ENCODE measurements around the gene MEGF9.

MEGF9 gene

DNA sequence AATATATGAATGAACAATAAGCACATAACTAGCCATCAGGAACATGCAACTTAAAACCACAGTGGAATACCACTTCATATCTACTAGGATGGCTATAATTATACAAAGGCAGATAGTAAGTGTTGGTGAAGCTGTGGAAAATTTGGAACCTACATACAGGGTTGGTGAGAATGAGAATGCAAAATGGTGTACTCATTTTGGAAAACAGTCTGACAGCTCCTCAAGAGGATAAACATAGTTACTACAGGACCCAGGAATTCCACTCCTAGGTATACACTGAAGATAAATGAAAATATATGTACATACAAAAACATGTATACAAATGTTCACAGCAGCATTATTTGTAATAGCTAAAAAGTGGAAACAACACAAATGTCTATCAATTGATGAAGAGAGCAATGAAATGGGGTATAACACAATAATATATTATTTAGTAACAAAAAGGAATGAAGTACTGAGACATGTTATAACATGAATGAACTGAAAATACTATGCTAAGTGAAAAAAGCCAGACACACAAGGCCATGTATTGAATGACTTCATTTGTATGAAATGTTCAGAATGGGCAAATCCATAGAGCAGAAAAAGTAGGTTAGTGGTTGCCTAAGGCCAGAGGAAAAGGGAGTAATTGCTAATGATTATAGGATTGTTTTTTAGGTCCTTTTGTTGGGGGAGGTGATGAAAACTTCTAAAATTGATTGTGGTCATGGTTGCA, 103.1 kb downstream of the MEGF9 start:
- DNase-seq (no peak), ATAC-seq (no peak)
- H3K27me3 Mint-ChIP-seq, result no peaks in the 10 kb centered on the region
- H3K4me1 Mint-ChIP-seq, result no peaks in the 10 kb centered on the region
- H3K9me3 Mint-ChIP-seq, result no peaks in the 10 kb centered on the region
- H3K27ac Mint-ChIP-seq, result no peak overlapping the region
- no peak overlapping the region for H3K4me3 Mint-ChIP-seq

DNA sequence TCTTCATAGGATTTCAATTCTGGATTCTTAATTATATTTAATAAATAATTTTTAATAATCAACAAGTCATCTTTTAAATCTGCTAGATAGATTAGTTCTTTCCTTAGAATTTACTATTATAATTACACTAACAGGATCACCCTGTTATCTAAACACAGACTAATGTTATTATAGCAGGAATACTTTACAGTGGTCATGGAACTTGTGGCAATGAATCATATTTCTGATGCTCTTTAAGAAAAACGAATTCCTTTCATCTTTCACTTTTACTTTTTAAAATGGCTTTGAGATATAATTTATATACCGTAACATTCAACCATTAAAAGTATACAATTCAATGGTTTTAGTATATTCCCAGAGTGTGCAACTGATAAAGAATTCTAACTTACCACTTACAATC, 104.6 kb downstream of the MEGF9 start:
- no peaks in the 10 kb centered on the region for H3K9me3 Mint-ChIP-seq
- no peak overlapping the region for H3K4me3 Mint-ChIP-seq
- DNase-seq (no peak), ATAC-seq (no peak)
- H3K27me3 Mint-ChIP-seq, result no peaks in the 10 kb centered on the region
- no peak overlapping the region for H3K27ac Mint-ChIP-seq
- no peaks in the 10 kb centered on the region for H3K4me1 Mint-ChIP-seq

DNA sequence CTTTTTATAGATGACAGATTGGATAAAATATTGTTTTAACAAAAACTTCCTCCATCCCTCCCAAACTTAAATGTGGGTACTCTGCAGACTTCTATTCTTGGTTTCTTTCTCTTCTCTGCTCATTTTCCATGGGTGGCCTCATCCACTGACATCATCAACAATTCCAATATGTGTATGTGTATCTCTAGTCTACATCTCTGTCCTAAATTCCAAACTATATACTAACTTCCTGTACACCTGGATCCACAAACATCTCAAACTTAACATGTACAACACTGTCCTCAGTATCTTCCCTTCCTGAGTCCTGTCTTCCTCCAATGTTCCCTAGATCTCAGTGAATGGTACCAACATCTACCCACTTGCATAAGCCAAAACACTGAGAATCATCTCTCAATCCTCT, 105.8 kb downstream of the MEGF9 start:
- Mint-ChIP-seq H3K27ac (no peak overlapping the region), H3K4me3 (no peak overlapping the region), H3K27me3 (no peaks in the 10 kb centered on the region), H3K9me3 (no peaks in the 10 kb centered on the region), H3K4me1 (no peaks in the 10 kb centered on the region)
- no peak for ATAC-seq
- no peak for DNase-seq

DNA sequence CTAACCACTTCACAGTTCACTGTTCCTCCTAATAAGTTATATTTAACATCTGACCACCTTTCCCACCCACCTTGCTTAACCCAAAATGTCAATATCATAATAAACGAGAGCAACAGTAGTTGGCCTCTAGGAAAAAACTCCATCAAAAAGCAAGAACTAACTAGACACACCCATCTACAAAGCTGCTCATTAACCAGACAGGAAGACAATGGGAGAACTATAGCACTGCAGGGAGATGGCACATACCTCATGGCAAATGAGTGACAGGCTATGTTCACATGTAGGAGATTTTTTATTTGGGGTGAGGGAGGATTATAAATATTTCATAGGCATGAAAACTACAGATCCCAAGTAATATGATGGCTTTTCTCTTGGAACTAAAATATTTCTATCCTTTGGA, 110.7 kb downstream of the MEGF9 start:
- Mint-ChIP-seq H3K4me3 (no peak overlapping the region), H3K27me3 (no peaks in the 10 kb centered on the region), H3K27ac (peak overlapping the region in 1 of 2 donors; percentile 6), H3K9me3 (no peaks in the 10 kb centered on the region), H3K4me1 (no peaks in the 10 kb centered on the region)
- DNase-seq (no peak), ATAC-seq (no peak)

DNA sequence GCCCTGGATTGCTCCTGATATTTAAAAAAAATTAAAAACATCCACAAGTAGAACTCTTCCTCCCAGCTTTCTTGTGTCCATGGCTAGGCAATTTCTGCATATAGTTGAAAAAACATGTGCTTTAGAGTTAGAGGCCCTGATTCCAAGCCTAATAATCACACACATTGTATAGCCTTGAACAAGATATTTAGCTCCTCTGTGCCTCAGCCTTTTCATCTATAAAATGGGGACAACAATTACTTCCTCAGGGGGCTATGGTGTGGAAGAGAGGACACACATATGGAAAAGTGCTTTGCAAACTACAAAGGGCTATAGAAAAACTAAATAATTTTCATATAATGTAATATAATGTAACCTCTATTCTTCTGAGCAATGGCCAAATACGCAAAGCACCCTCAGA, 111.3 kb downstream of the MEGF9 start:
- ATAC-seq, result no peak
- no peaks in the 10 kb centered on the region for H3K4me1 Mint-ChIP-seq
- no peak overlapping the region for H3K4me3 Mint-ChIP-seq
- no peaks in the 10 kb centered on the region for H3K9me3 Mint-ChIP-seq
- DNase-seq, result no peak
- H3K27me3 Mint-ChIP-seq, result no peaks in the 10 kb centered on the region
- H3K27ac Mint-ChIP-seq, result no peak overlapping the region

DNA sequence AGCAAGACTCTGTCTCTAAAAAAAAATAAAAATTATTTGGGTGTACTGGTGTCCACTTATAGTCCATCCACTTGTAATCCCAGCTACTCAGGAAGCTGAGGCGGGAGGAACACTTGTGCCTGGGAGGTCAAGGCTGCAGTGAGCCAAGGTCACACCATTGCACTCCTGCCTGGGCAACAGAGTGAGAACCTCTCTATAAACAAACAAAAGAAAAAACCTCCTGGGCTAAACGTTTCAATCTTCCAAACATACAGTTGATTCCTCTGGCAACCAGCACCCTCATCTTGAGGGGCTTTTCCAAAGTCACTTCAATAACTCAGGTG, 120.4 kb downstream of the MEGF9 start:
- Mint-ChIP-seq H3K4me1 (no peaks in the 10 kb centered on the region), H3K4me3 (no peak overlapping the region), H3K9me3 (no peaks in the 10 kb centered on the region), H3K27ac (no peak overlapping the region), H3K27me3 (no peaks in the 10 kb centered on the region)
- DNase-seq (no peak), ATAC-seq (no peak)

DNA sequence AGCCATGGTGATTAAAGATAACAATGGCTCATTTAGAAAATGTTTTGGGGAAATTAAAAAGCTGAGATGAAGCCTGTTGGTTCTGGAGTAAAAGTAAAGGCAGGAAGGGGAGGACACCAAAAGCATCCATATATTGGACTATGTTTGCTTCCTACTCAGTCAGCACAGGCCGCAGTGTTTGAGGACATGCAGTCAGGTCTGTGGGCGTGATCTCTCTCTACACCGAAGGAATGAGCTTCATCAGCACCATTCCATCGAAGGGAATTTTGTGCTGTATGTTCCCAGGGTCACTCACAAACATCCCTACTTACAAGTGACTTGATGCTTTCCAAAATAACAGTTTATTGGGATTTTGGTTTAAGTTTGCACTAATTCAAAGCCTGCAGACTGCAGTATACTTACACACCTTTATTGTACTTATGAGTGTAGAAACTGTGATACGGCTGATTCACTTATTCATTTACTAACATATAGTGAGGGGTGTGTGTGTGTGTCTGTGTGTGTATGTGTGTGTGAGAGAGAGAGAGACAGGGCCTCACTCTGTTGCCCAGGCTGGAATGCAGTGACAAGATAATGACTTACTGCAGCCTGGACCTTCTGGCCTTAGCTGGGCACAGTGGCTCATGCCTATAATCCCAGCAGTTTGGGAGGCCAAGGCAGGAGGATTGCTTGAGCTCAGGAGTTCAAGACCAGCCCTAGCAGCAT, 120.9 kb downstream of the MEGF9 start:
- no peak overlapping the region for H3K27ac Mint-ChIP-seq
- H3K27me3 Mint-ChIP-seq, result no peaks in the 10 kb centered on the region
- no peaks in the 10 kb centered on the region for H3K9me3 Mint-ChIP-seq
- ATAC-seq (no peak), DNase-seq (no peak)
- no peak overlapping the region for H3K4me3 Mint-ChIP-seq
- H3K4me1 Mint-ChIP-seq, result no peaks in the 10 kb centered on the region

DNA sequence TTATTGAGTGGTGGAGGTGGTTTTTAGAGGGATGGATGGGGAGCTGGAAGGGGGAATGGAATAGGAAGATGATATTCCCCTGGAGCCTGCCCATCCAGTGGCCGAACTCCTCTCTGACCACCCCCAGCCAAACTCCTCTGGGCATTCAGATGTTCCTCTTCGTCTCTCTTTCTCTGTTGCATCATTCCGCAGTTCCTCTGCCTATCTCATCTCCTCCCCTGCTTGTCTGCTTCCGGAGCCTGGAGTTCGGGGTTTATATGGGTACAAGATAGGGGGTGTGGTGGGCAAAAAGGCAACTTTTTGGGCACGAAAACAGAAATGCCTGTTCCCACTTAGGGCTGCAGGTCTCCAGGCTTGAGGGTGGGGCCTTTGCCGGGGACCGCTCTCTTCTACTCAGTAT, 122.1 kb downstream of the MEGF9 start:
- Mint-ChIP-seq H3K27me3 (no peaks in the 10 kb centered on the region), H3K27ac (peak overlapping the region in 1 of 2 donors; percentile 41), H3K9me3 (no peaks in the 10 kb centered on the region), H3K4me3 (no peak overlapping the region), H3K4me1 (no peaks in the 10 kb centered on the region)
- DNase-seq (no peak), ATAC-seq (no peak)

DNA sequence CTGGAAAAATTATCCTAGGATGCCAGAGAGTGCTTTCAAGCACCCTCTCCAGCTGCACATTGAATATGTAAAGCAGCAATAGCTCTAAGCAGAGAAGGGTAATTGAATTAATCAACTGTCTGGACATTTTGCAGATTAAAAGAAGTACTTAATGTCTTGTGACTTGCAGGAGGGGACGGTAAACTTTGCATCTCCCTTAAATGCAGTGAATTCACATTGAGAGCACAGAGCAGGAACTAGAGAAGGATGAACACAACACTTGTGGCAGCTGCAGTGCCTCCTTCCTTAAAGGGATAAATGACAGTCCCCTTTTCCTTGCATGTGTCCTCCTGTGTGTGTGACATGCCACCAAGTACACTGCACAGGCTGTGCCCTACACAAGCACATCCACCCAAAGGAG, 126.9 kb downstream of the MEGF9 start:
- ATAC-seq, result no peak
- no peak overlapping the region for H3K4me3 Mint-ChIP-seq
- H3K27ac Mint-ChIP-seq, result no peak overlapping the region
- H3K4me1 Mint-ChIP-seq, result peaks cover 7% of the 10 kb centered on the region
- H3K27me3 Mint-ChIP-seq, result no peaks in the 10 kb centered on the region
- H3K9me3 Mint-ChIP-seq, result no peaks in the 10 kb centered on the region
- no peak for DNase-seq

DNA sequence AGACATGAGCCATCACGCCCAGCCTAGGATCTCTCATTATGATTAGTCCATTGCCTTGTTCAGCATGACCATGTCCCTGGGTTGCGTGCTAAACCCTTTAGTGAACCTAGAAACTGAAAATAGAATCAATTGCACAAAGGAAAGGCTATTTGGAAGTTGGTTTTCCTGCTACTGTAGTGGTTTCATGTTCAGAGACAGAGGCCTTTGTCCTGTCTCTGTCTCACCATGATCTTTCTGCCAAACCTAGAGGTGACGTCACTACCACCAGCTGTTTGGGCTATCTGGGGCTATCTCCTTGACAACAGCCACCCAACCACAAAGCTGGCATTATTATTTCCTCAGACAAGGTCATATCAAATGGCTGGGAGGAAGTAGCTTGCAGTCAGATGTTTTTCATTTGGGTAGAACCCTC, 130.3 kb downstream of the MEGF9 start:
- H3K27ac Mint-ChIP-seq, result peak overlapping the region in 1 of 2 donors; percentile 48
- H3K4me1 Mint-ChIP-seq, result peaks cover 37% of the 10 kb centered on the region
- H3K27me3 Mint-ChIP-seq, result no peaks in the 10 kb centered on the region
- DNase-seq, result peak; percentile 12 to 42
- H3K4me3 Mint-ChIP-seq, result no peak overlapping the region
- ATAC-seq, result peak; percentile 35
- peaks cover 0 to 5% of the 10 kb centered on the region in 2 donors for H3K9me3 Mint-ChIP-seq

DNA sequence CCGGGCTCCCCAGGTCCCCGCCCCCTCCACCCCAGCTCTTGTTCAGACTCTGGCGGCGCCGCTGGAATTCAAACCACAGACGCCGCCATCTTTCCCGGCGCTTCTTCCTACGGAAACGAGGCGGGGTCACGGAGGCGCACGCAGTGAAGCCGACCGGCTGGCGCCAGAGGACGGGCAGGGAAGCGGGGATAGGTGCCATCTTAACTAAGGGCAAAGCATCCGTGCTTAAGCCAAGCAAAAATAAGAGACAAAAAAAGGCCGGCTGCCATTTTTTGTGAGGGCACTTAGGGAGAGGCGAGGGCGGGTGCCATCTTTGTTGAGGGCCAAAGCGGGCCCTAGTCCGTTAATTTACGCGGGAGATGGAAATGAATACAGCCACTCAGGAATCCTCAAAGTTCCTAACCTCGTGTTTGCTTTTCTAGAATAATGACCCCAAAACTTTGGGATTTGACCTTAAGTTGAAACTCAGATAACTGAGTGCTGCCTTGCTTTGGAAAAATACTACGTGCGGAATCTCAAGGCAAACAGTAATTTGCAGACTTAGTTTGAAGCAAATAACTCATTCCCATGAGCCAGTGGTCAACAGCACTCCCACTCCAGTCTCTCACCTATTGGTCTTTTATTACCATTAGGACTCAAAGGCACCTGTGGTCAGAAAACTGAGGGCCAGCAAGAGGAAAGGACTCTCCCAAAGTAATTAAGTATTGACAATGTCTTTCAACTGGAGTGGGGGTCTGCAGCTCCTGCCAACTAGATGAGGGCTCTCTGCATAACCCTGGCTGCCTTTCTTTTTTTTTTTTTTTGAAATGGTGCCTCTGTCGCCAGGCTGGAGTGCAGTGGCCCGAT, 134.0 kb downstream of the MEGF9 start, which contains the start of gene CDK5RAP2:
TSS of gene CDK5RAP2 (minus strand) at position 117 of the 846 bp plus-strand sequence. CDS start 189 bp downstream, outside the sequence.
- Mint-ChIP-seq H3K27ac (peak within 1 kb of the TSS; percentile 98 to 99), H3K4me1 (peaks cover 58% of the 10 kb centered on the region), H3K9me3 (peaks cover 0 to 5% of the 10 kb centered on the region in 2 donors), H3K27me3 (no peaks in the 10 kb centered on the region), H3K4me3 (peak within 1 kb of the TSS; percentile 98 to 99)
- ATAC-seq, result peak; percentile 96
- peak; percentile 86 to 94 for DNase-seq

DNA sequence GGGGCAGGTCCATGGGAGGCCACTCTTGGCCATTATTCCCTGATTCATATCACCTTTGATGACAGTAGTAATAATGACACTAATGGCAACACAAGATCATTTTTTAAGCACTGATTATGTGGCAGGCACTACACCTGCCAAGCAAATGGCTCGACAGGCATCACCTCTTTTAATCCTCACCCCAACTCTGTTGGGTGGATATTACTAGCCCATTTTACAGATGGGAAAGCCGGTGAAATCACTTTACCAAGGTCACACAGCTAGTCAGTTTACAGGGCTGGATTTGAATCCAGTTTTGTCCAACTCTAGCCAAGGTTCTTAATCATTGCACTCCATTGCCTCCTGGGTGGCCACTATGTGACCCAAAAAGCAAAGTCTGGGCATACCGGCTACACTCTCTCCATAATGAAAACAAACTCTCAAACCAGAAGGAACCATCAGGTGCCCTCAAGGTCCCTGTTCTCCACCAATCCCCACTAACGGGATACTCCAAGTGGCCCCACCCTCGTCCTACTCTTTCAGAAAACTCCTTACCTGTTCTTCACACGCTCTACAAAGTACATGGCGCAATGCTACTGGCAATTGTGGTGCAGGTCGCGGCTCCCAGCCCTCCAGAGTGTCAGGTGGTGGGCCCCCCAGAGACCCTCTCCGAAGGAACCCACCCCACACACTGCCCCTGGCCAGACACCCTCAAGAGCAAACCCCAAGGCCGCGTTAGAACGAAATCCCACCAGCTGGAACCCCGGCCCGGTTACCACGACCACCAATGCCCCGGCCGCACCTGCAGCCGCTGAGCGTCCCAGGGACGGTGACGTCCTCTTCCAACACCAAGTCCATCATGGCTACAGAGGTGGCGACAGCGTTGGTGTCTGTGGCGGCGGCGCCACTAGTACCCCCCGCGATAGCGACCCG, 134.9 kb downstream of the MEGF9 start:
- peaks cover 58% of the 10 kb centered on the region for H3K4me1 Mint-ChIP-seq
- H3K27ac Mint-ChIP-seq, result peak overlapping the region; percentile 98 to 99
- peak; percentile 68 for ATAC-seq
- peaks cover 0 to 5% of the 10 kb centered on the region in 2 donors for H3K9me3 Mint-ChIP-seq
- H3K27me3 Mint-ChIP-seq, result no peaks in the 10 kb centered on the region
- DNase-seq, result peak in 1 of 2 donors; percentile 6
- H3K4me3 Mint-ChIP-seq, result peak overlapping the region; percentile 98 to 99

DNA sequence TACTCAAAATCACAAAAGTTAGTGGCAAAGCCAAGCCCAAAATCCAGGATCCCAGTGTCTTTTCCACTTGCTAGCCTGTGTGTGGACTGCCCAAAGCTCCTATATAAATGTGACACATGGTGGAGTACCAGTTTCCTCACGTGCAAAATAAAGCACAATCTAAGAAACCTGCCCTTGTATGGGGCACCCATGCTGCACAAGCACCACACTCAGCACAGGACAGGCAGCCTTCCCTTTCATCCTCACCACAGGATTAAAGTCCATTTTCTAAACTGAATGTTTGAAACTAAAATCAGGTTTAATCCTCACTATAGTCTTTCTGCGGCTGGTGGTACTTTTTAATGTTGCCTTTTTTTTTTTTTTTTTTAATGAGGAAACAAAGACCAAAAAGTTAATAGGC, 139.8 kb downstream of the MEGF9 start:
- peaks cover 26% of the 10 kb centered on the region for H3K4me1 Mint-ChIP-seq
- no peak for ATAC-seq
- no peak overlapping the region for H3K27ac Mint-ChIP-seq

DNA sequence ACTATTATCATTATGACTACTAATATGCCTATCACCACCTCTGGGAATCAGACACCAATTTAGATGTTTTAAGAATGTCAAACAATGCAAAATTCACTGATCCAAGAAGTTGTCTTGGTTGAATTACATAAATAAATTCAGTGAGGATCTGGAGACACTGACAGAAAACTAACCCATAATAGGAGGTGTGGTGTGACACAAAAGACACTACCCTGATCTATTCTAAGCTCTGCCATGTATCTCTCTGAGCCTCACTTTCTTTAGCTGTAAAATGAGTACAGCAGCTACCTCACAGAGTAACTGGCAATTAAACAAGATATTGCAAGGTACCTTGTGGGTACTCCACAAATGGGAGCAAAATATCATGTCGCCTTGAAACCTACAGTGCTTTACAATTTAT, 141.8 kb downstream of the MEGF9 start:
- H3K4me1 Mint-ChIP-seq, result peaks cover 10% of the 10 kb centered on the region
- no peaks in the 10 kb centered on the region for H3K27me3 Mint-ChIP-seq

More for the DNA sequence above, 139.8 kb downstream of the MEGF9 start:
- DNase-seq, result no peak
- Mint-ChIP-seq H3K9me3 (no peaks in the 10 kb centered on the region), H3K27me3 (no peaks in the 10 kb centered on the region), H3K4me3 (no peak overlapping the region)

More for the DNA sequence above, 141.8 kb downstream of the MEGF9 start:
- no peak for DNase-seq
- H3K27ac Mint-ChIP-seq, result no peak overlapping the region
- ATAC-seq, result no peak
- H3K4me3 Mint-ChIP-seq, result no peak overlapping the region
- H3K9me3 Mint-ChIP-seq, result no peaks in the 10 kb centered on the region
